ENCODE data around the gene SNX10.

SNX10 gene

GRCh38 chr7:26417911-26418413 is 126.3 kb downstream of the SNX10 start:
- Mint-ChIP-seq H3K36me3 (ENCODE audit: low read depth) (peaks cover 3% of the 10 kb centered on the region), H3K4me1 (peaks cover 7% of the 10 kb centered on the region), H3K27ac (peak overlapping the region; percentile 12 to 30 (median 13)), H3K4me3 (no peak overlapping the region), H3K27me3 (ENCODE audit: low read depth) (peaks cover 4% of the 10 kb centered on the region), H3K9me3 (no peaks in the 10 kb centered on the region)
- no peak for TF ChIP-seq CTCF (IDR thresholded peaks at IDR 0.05; ENCODE audit: unreplicated experiment in 3 of 3)

GRCh38 chr7:26419198-26419597 is 127.5 kb downstream of the SNX10 start:
- H3K36me3 Mint-ChIP-seq (ENCODE audit: low read depth) = peaks cover 3% of the 10 kb centered on the region
- no peak for TF ChIP-seq CTCF (IDR thresholded peaks at IDR 0.05; ENCODE audit: unreplicated experiment in 3 of 3)
- no peak overlapping the region for H3K27ac Mint-ChIP-seq
- no peak overlapping the region for H3K4me3 Mint-ChIP-seq
- H3K27me3 Mint-ChIP-seq (ENCODE audit: low read depth) = no peaks in the 10 kb centered on the region
- no peaks in the 10 kb centered on the region for H3K9me3 Mint-ChIP-seq
- H3K4me1 Mint-ChIP-seq = peaks cover 7% of the 10 kb centered on the region

- H3K4me3 Mint-ChIP-seq = no peak overlapping the region
These were observed 128.9 kb downstream of the SNX10 start for GRCh38 chr7:26420422-26421019.

GRCh38 chr7:26422761-26423160 is 131.1 kb downstream of the SNX10 start:
- H3K27ac Mint-ChIP-seq = no peak overlapping the region
- peaks cover 7% of the 10 kb centered on the region for H3K4me1 Mint-ChIP-seq

More at GRCh38 chr7:26420422-26421019, 128.9 kb downstream of the SNX10 start:
- TF ChIP-seq CTCF (IDR thresholded peaks at IDR 0.05; ENCODE audit: unreplicated experiment in 3 of 3) = no peak
- Mint-ChIP-seq H3K27ac (peak overlapping the region in 2 of 3 experiments; percentile 21 to 32), H3K4me1 (peaks cover 7% of the 10 kb centered on the region), H3K27me3 (ENCODE audit: low read depth) (no peaks in the 10 kb centered on the region), H3K9me3 (no peaks in the 10 kb centered on the region), H3K36me3 (ENCODE audit: low read depth) (peaks cover 7% of the 10 kb centered on the region)

GRCh38 chr7:26423436-26423835 is 131.8 kb downstream of the SNX10 start:
- no peaks in the 10 kb centered on the region for H3K9me3 Mint-ChIP-seq
- peak overlapping the region in 1 of 3 experiments; percentile 16 for H3K27ac Mint-ChIP-seq
- H3K36me3 Mint-ChIP-seq (ENCODE audit: low read depth) = peaks cover 7% of the 10 kb centered on the region
- no peak for TF ChIP-seq CTCF (IDR thresholded peaks at IDR 0.05; ENCODE audit: unreplicated experiment in 3 of 3)
- H3K4me3 Mint-ChIP-seq = no peak overlapping the region
- H3K27me3 Mint-ChIP-seq (ENCODE audit: low read depth) = peaks cover 3% of the 10 kb centered on the region
- peaks cover 7% of the 10 kb centered on the region for H3K4me1 Mint-ChIP-seq

More at GRCh38 chr7:26422761-26423160, 131.1 kb downstream of the SNX10 start:
- TF ChIP-seq CTCF (IDR thresholded peaks at IDR 0.05; ENCODE audit: unreplicated experiment in 3 of 3) = no peak
- Mint-ChIP-seq H3K4me3 (no peak overlapping the region), H3K9me3 (no peaks in the 10 kb centered on the region), H3K36me3 (ENCODE audit: low read depth) (peaks cover 7% of the 10 kb centered on the region), H3K27me3 (ENCODE audit: low read depth) (peaks cover 3% of the 10 kb centered on the region)

Data from nephron (organoid).